MV-4-11 (cell line): ENCODE data around the gene TCEA3.
A peak's percentile ranks its signal among the peaks of the same experiment; 100 is the strongest.

Experiments used
- DNase-seq: peaks from one replicate; lab custom pipeline; 2025; lab: John Stamatoyannopoulos, UW

TCEA3 gene

DNA sequence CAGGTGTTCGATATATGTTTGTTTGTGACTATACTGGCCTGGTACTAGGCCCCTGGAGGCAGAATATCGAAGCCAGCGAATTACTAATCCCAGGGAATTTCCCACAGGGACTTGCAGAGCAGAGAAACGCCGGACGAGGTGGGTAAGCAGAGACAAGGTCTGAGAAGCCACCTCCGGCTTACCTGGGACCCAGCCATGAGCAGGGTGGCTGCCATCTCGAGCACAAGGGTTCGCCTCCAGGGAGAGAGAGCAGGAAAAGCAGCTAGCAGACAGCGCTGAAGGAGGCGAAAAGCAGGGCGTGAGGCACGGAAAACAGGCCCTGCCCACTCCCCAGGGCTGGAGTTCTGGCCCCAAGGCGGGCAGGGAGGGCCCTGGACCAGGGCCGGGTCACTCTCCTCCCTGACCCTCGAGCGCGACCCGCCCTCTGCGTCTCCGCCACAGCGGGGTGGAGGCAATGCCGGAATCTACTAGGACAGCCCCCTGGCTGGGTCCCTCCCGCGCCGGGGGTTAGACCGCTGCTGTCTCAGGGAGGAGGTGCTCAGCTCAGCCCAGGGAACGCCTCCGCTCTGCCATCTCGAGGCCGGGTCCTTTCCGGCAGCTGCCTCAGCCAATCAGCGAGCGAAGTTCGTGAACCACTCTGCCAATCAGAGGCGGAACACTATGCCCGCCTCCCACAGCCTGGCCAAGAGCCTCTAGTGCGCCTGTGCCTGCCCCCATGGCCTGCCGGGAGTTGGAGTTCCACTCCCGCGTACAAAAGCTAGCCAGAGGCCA is 56.6 kb downstream of the TCEA3 start:
- DNase-seq = peak; percentile 99

DNA sequence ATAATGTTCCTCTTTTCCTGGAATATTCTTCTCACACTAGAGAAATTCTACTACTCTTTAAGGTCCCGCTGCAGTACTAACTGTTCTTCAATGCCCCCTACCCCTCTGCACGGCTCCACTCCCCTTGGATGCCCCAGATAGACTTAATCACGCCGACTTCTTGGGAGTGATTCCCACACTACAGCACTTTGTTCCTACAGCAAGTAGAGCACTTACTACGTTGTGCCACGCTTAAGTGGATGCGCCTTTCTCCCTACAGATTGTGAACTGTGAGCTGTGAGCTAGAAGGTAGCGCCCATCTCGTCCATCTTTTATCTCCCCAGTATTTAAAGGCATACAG is 57.1 kb downstream of the TCEA3 start:
- no peak for DNase-seq

DNA sequence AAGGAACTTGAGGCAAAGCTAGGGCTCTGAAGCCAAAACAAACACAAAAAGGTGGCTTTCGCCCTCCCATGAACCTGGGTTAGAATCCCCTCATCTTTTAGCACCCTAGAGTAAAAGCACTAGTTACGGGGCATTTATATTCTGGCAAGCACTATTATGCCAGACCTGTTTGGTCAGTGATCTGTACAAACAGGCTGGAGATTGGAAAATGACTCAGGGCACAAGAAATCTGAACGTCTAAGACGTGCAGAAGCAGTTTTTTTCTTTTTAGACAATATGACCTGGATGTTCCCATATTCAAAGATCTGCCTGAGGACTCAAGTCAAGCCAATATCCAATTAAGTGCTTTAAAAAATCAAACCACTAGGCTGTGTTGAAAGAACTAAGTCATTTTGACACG is 58.0 kb downstream of the TCEA3 start:
- no peak for DNase-seq

DNA sequence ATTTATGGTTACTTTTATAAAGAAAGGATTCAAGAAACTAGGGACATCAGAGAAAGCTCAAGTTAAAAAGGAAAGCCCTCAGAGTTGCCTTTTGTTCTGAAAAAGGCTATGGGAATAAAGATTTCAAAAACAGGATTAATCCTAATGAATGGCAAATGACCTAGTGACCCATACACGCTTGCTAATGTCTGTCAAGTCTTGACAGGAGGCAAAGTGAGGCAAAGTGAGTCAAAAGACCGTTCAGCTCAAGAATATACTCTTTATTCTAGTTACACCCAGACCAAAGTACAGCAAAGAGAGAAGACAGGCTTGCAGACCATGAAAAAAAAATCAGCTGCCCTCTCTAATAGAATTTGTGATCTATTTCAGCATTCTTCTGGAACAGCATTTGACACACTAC is 58.4 kb downstream of the TCEA3 start:
- DNase-seq = no peak

DNA sequence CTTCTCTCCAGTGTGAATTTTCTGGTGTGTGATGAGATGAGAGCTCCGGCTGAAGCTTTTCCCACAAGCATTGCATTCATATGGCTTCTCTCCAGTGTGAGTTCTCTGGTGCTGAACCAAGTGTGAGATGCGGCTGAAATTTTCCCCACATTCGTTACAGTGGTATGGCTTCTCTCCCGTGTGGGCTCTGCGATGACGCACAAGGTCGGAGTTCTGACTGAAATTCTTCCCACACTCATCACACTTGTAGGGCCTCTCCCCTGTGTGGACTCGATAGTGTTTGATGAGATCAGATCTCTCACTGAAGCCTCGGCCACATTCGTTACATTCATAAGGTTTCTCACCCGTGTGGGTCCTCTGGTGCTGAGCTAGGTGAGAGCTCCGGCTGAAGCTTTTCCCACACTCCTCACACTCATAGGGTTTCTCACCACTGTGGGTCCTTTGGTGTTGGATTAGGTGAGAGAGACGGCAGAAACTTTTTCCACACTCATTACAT is 62.3 kb downstream of the TCEA3 start:
- no peak for DNase-seq

DNA sequence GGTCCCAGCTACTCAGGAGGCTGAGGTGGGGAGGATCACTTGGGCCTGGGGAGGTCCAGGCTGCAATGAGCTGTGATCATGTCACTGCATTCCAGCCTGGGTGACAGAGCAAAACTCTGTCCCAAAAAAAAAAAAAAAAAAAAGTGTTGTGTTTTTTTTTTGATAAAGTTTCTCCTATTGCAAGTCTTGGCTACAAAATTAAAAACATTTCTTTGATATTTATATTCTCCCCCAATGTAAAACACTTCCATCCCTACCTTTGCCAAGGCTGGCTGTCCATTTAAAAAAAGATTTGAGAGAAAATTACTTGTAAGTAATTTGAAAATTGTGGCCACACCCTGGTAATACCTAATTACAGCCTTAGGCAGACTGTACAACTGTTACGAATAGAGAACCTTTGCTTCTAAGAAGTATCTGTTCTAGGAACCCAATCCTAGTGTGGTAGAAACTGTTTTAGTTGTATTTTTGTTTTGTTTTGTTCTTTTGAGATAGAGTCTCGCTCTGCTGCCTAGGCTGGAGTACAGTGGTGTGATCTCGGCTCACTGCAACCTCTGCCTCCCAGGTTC is 66.2 kb downstream of the TCEA3 start:
- DNase-seq = no peak

DNA sequence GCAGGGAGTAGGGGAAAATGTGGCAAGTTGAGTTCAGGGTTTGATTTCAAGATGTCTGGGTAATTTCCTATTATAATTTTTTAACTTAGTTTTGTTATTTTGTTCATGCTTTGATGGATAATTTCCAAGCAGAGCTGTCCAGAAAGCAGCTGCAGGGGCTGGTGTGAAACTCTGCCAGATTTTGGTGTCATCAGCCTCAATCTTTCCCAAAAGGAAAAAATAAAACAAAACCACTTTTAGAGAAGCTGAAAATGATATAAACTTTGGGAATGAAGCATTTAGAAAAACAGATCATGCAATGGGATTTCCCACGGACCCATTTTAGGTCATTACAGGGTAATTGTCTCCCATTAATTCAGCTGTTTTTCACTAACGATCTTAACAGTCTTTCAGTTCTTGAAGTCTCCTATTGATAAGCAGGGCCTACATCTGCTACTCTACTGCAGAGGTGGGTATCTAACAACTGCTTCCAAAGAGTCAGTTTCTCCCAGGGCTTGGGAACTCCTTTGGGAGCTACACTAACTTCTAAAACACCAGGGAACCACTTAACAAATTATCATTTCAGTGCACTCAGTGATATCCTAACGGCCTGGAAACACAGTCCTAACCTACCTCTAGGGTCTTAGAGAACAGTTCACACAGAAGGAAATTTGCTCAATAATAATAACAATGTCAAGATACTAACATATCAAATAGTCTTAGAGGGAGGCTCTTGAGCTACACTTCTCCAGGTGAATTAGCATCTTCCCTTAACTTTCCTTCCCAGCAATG is 67.2 kb downstream of the TCEA3 start:
- DNase-seq = no peak

DNA sequence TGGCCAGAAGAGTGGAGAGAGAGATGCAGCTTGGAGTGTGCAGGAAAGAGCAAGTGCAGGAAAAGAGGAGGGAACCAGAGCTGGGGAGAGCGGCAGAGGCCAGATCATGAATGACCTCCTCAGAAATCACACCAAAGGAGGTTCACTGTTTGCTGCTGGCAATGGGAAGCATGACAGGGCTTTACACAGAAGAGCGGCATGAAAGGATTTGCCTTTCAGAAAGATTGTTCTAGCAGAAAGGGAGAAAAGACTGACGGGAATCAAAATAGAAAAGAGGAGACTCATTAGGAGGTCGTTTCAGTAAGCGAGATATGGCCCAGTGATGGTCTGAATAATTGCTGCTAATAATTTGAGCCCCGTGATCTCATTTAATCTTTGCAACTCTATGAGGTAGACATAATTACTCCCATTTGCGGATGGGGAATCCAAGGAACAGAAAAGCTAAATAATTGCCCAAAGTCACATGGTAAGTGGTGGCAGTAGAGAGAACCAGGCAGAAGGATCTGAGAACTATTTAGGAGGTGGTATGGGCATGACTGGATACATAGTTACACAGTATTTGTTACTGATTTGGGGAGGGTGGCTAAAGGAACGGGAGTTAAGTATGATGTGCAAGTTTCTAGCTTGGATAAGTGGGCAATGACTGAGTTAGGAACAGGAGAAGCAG is 67.9 kb downstream of the TCEA3 start:
- no peak for DNase-seq

DNA sequence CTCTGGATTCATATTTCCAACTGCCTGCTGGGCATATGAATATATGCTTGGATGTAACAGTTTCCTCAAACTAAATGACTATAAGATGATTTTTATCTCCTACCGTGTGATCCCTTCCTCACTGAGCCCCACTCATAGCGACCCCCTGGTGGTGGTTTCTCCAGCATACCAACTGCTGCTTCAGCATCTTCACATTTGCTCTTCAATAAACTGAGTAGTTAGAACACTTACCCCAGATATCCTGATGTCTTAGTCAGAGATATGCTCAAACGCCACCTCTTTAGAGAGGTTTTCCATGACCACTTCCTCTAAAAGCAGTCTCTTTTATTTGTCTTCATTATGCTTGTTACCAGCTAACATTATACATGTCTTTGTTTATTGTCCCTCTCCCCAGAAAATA is 70.3 kb downstream of the TCEA3 start:
- peak; percentile 30 for DNase-seq

DNA sequence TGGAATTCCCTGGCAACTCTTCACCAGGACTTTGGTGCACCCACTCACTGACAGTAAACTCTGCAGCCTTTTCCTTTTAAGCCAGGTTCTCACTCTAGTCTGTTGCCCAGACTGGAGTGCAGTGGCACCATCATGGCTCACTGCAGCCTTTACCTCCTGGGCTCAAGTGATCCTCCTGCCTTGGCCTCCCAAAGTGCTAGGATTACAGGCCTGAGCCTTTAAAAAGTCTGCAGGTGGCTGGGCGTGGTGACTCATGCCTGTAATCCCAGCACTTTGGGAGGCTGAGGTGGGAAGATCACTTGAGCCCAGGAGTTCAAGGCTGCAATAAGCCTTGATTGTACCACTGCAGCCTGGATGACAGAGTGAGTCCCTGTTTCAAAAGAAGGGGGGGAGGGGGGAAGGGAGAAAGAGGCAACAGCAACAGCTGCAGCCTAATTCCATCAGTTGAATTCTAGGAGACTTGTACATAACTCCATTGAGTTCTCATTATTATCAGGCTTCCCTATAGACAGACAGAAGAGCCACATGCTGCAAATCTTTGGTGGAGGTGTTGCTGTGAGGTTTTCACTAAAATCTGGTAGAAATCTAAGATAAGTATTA is 72.4 kb downstream of the TCEA3 start:
- DNase-seq = no peak

DNA sequence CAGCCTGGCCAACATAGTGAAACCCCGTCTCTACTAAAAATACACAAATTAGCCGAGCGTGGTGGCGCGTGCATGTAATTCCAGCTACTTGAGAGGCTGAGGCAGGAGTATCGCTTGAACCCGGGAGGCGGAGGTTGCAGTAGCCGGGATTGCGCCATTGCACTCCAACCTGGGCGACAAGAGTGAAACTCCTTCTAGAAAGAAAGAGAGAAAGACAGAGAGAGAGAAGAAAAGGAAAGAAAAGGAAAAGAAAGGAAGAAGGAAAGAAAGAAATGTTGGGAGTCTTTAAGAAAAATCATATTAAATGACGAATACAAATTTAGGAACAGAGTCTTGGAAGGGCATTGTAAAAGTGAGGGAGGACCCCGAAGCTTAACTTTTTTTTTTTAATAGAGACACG is 78.6 kb downstream of the TCEA3 start:
- no peak for DNase-seq

DNA sequence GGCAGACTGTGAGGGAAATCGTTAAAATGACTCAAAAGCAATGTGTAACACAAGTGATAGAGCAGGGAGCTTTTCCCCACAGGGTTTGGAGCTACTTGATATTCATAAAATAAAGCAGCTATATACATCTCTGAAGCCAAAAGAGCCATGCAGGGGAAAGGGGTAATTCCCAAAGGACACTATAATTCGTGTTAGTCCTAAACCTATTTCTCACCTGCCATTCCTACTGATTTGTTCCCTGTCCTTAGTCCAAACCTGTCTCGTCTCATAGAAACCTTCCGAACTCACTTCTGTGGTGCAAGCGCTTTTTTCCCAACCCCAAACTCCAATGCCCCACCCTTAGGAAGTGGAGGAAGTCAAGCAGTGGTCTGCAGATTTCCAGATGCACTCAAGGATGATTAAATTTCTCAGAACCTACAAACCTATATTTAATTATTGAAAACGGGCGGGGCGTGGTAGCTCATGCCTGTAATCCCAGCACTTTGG is 79.5 kb downstream of the TCEA3 start:
- no peak for DNase-seq

DNA sequence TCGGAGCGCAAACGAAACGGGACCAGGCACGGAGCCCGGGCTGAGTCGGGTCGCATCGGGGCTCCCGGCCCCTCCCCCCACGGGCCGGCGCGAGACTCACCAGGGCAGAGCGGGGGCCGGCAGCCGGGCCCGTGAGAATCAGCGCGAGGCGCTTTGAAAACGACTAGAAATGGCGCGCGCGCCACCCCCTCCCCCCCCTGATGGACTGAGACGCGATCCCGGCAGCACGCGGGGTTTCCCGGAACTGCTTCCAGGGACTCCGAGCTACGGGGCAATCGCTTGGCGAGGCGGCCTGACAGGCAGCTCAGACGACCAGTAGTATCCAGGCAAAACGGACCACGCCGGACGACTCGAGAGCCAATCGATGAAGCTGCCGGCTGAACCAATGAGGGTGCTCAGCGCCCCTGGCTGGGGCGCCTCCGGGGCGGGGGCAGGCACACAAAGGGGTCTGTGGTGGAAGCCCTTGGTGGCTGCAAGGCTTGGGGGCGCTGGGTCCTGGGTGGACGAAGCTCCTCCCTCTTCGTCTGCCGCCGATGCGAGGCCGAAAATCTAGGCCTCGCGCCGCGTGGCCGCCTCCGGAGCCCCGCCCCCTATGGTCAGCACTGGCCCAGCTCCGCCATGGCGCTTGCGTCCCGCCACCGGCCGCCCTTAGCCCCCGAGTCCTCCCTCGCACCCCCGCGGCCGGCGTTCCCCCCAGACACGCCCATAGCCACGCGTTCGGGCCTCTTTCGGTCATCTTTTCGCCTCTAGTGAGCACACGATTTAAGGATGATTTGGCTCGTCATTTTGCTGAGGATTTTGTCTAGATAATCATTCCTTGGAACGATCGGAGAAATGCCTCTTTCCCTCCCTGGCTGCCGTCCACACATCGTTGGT is 80.2 kb downstream of the TCEA3 start, which contains the start of gene HNRNPR:
Gene HNRNPR, minus strand, starts transcription at position 174 of the 876 bp plus-strand sequence. CDS start 3,276 bp downstream, outside the sequence.
- peak; percentile 99 for DNase-seq

DNA sequence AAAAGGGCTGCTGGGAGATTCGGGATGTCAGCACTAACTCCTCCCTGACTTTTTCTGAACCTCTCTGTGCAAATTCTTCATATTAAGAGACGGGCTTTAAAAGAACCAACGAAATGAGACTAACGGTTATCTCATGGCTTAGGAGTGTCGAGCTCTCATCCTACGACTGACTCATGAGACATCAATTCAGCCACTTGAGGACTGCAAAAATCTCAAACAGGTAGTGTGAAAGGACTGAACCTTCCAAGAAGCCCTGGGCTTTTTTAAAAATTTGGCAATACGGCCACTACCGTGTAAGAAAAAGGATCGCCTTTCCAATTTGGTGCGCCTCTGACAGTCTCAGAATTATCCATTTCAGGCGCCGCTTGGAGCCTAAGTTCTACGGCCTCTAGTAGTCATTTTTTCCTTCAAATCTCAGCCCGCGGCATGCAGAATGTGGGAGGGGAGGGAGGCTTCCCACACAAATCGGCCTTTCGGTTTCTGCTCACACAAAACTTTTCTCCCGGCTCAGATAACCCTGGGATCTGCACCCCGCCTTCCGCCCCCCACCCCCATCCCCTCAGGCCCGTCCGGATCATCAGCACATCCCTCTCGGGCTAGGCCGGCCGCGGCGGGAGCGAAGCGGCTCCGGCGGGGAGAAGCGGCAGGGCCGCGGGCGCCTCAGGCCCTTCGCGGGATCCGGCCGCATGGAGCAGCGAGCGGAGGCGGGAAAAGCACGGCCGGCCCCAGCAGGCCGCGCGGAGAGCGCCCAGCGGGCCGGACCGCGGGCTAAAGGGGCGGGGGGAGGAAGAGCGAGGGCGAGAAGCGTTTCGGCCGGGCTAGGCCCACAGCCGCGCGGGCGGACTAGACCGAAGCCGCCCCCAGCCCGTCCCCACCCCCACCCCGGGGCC is 81.1 kb downstream of the TCEA3 start:
- no peak for DNase-seq

DNA sequence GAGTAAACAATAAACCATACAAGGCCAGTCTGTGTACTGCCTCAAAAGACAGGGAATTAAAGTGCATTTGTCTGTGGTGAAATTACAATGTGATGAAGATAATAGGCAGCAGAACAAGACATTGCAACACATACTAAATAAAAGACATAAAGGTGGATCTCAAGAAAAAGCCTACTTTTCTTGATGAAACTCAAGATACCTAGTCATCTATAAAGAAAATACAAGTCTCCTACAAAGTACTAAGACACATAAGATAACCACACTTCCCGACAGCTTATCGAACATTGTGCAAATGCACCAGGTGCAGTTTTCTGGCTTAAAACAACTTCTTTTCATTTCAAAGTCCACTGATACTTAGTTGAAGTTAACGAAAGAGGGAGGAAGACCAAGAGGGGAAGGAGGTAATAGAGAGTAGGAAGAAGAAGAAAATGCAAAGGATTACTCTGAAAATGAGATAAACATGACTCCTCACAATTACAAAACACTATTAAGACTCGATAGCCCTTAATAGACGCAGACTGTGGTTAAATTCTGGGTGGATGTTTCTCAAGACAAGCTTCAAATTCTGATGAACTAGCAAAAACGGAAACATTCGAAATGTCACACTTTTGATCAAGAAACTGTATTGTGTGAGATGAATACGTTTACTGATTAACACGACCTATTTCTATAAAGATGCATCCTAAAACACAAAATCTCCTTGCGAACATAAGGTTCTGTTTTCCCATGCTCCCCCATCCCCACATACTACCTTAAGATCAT is 82.4 kb downstream of the TCEA3 start:
- no peak for DNase-seq

DNA sequence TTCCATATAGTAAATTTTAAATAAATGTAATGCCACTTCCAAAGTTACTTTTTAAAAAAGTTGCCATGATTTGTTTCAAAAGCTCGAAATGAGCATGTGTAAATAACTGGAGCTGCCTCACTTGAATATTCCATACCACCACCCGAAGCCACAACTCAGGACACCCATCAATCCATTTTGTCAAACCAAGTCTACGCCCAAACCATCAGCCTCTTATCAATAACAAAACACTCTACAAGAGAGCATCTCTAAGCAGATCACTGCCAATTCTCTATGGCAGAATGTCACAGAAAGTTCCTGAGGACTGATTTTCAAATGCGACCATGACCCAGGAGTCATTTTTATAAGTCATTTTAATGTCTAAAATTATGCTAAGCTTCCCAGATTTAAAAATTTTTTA is 84.9 kb downstream of the TCEA3 start:
- DNase-seq = no peak

DNA sequence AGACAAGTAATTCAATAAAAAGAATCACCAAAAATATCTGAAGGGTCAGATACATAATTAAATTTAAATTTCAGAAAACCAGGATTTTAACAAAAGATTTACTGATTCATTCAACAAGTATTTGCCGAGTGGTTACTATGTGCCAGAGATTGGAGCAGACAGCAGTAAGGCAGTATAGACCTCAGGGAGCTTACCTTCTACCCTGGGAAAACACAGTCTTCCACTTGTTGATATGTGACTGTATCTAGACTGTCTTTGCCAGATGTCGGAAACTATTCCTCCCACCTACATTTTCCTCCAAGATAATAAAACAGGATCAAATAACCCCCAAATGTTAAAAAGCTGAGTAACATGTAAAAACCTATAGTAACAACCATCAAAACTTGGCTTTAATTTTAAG is 86.7 kb downstream of the TCEA3 start:
- no peak for DNase-seq

DNA sequence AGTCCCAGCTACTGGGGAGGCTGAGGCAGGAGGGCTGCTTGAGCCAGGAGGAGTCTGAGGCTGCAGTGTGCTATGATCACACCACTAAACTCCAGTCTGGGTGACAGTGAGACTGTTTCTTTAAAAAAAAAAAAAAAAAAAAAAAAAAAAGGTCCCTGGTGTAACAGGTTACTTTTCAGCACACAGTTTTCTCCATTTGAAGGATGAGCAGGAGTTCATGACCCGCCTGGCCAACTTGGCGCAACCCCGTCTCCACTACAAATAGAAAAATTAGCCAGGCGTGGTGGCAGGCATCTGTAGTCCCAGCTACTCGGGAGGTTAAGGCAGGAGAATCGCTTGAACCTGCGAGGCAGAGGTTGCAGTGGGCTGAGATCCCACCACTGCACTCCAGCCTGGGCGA is 92.8 kb downstream of the TCEA3 start:
- DNase-seq = no peak
